HG03064 (cell line): ENCODE data around the gene ZMIZ1.

ENCODE experiments used
- ATAC-seq: cut with Tn5 transposase; IDR thresholded peaks from one replicate; pipeline ENCODE4 v1.9.1; 2021; ENCODE audit warnings: low read depth; ENCODE audit not compliant: unreplicated experiment

The ZMIZ1 gene

GRCh38 chr10:79181698-79182521 is 113.1 kb downstream of the ZMIZ1 start:
- no peak for ATAC-seq

- no peak for ATAC-seq
These were observed 114.2 kb downstream of the ZMIZ1 start for GRCh38 chr10:79182781-79183467.

- no peak for ATAC-seq
These were observed 114.7 kb downstream of the ZMIZ1 start for GRCh38 chr10:79183468-79183865.

- no peak for ATAC-seq
These were observed 115.4 kb downstream of the ZMIZ1 start for GRCh38 chr10:79184145-79184625.

- ATAC-seq, result no peak
These were observed 115.9 kb downstream of the ZMIZ1 start for GRCh38 chr10:79184657-79185056.

GRCh38 chr10:79185067-79185774 is 116.5 kb downstream of the ZMIZ1 start:
- no peak for ATAC-seq

- ATAC-seq, result no peak
These were observed 117.1 kb downstream of the ZMIZ1 start for GRCh38 chr10:79185796-79186374.

- no peak for ATAC-seq
These were observed 117.8 kb downstream of the ZMIZ1 start for GRCh38 chr10:79186486-79187120.

GRCh38 chr10:79187121-79187940 is 118.6 kb downstream of the ZMIZ1 start:
- no peak for ATAC-seq

- no peak for ATAC-seq
These were observed 119.6 kb downstream of the ZMIZ1 start for GRCh38 chr10:79188154-79188965.

- no peak for ATAC-seq
These were observed 120.4 kb downstream of the ZMIZ1 start for GRCh38 chr10:79189181-79189580.

GRCh38 chr10:79189853-79190435 is 121.2 kb downstream of the ZMIZ1 start:
- ATAC-seq, result no peak

- no peak for ATAC-seq
These were observed 122.0 kb downstream of the ZMIZ1 start for GRCh38 chr10:79190740-79191261.

- ATAC-seq, result no peak
These were observed 123.3 kb downstream of the ZMIZ1 start for GRCh38 chr10:79191951-79192676.

- ATAC-seq, result no peak
These were observed 123.9 kb downstream of the ZMIZ1 start for GRCh38 chr10:79192677-79193003.

- ATAC-seq, result no peak
These were observed 125.1 kb downstream of the ZMIZ1 start for GRCh38 chr10:79193694-79194382.
